ENCODE measurements around the gene RHBDD2. TPM values are rescaled to one million over a fixed set of nuclear protein-coding genes. Genes with fewer than 3 reads are reported as not detected.
"Not testable (repeated sequence)": the region's sequence is repeated elsewhere in the genome, so short reads cannot be mapped to it uniquely, and the experiment has no call there.

RHBDD2 gene
- total and polyA plus RNA-seq, 4 donors = 13.6 to 65.0 (median 37.3) TPM

DNA sequence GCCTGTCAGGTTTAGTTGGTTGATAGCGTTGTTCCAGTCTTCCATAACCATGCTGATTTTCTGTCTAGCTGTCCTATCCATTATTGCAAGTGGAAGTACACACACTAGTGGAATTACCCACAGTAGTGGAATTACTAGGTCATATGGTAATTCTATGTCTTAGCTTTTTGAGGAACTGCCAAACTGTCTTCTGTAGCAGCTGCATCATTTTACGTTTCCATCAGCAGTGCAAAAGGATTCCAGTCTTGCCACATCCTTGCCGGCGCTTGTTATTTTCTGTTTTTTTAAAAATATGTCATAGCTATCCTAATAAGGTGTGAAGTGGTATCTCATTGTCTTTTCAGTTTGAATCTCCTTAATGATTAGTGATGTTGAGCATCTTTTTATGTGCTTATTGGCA, 17.2 kb upstream of the RHBDD2 start:
- Histone ChIP-seq H3K4me3 (ENCODE audit: low read depth in 1 of 3, low read length in 3 of 3) (no peak overlapping the region), H3K27ac (ENCODE audit: low read depth in 1 of 2, low read length in 2 of 2) (no peak overlapping the region), H3K4me1 (ENCODE audit: control insufficient read depth in 4 of 4, insufficient read depth in 4 of 4, low read length in 3 of 4) (peaks cover 0 to 6% (median under 1%) of the 10 kb centered on the region in 4 donors), H3K36me3 (ENCODE audit: control insufficient read depth in 4 of 4, insufficient read depth in 3 of 4, low read depth in 1 of 4, low read length in 3 of 4) (no peaks in the 10 kb centered on the region), H3K27me3 (ENCODE audit: control insufficient read depth in 4 of 4, insufficient read depth in 4 of 4, low read length in 3 of 4) (no peaks in the 10 kb centered on the region), H3K9me3 (ENCODE audit: control insufficient read depth in 4 of 4, low read length in 3 of 4) (no peaks in the 10 kb centered on the region), H3K9ac (ENCODE audit: low read depth in 1 of 2, low read length in 2 of 2) (no peak overlapping the region)
- DNase-seq (ENCODE audit: low spot score) = no peak
- WGBS = 79% methylated on average over 4 of the region's 4 CpGs
- TF ChIP-seq GABPA (IDR thresholded peaks at IDR 0.05 in 1 of 2, conservative IDR thresholded peaks at IDR 0.05 in 1 of 2) (no peak), HNF4A (conservative IDR thresholded peaks at IDR 0.05) (no peak), TAF1 (conservative IDR thresholded peaks at IDR 0.05) (no peak), YY1 (IDR thresholded peaks at IDR 0.05) (no peak), NR2F2 (IDR thresholded peaks at IDR 0.05) (no peak), HNF4G (IDR thresholded peaks at IDR 0.05) (no peak), ATF3 (IDR thresholded peaks at IDR 0.05) (no peak)
- TF ChIP-seq, protein P1, sequence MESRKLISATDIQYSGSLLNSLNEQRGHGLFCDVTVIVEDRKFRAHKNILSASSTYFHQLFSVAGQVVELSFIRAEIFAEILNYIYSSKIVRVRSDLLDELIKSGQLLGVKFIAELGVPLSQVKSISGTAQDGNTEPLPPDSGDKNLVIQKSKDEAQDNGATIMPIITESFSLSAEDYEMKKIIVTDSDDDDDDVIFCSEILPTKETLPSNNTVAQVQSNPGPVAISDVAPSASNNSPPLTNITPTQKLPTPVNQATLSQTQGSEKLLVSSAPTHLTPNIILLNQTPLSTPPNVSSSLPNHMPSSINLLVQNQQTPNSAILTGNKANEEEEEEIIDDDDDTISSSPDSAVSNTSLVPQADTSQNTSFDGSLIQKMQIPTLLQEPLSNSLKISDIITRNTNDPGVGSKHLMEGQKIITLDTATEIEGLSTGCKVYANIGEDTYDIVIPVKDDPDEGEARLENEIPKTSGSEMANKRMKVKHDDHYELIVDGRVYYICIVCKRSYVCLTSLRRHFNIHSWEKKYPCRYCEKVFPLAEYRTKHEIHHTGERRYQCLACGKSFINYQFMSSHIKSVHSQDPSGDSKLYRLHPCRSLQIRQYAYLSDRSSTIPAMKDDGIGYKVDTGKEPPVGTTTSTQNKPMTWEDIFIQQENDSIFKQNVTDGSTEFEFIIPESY (IDR thresholded peaks at IDR 0.05) = no peak
- TF ChIP-seq, protein P2, sequence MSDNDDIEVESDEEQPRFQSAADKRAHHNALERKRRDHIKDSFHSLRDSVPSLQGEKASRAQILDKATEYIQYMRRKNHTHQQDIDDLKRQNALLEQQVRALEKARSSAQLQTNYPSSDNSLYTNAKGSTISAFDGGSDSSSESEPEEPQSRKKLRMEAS (IDR thresholded peaks at IDR 0.05) = no peak
- TF ChIP-seq, protein P3, sequence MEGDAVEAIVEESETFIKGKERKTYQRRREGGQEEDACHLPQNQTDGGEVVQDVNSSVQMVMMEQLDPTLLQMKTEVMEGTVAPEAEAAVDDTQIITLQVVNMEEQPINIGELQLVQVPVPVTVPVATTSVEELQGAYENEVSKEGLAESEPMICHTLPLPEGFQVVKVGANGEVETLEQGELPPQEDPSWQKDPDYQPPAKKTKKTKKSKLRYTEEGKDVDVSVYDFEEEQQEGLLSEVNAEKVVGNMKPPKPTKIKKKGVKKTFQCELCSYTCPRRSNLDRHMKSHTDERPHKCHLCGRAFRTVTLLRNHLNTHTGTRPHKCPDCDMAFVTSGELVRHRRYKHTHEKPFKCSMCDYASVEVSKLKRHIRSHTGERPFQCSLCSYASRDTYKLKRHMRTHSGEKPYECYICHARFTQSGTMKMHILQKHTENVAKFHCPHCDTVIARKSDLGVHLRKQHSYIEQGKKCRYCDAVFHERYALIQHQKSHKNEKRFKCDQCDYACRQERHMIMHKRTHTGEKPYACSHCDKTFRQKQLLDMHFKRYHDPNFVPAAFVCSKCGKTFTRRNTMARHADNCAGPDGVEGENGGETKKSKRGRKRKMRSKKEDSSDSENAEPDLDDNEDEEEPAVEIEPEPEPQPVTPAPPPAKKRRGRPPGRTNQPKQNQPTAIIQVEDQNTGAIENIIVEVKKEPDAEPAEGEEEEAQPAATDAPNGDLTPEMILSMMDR (IDR thresholded peaks at IDR 0.05; ENCODE audit: low read depth, low read length, missing input control) = no peak

DNA sequence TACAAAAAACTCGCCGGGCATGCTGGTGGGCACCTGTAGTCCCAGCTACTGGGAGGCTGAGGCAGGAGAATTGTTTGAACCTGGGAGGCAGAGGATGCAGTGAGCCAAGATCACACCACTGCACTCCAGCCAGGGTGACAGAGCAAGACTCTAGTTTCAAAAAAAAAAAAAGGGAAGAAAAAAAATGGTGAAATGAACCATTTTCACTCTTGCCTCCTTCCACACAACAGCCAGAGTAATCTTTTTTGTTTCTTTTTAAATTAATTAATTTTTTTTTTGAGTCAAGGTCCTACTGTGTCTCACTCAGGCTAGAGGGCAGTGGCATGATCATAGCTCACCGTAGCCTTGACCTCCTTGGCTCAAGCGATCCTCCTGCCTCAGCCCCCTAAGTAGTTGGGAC, 14.6 kb upstream of the RHBDD2 start:
- H3K27ac ChIP-seq (ENCODE audit: low read depth in 1 of 2, low read length in 2 of 2); H3K36me3 ChIP-seq (ENCODE audit: control insufficient read depth in 4 of 4, insufficient read depth in 3 of 4, low read depth in 1 of 4, low read length in 3 of 4); H3K9ac ChIP-seq (ENCODE audit: low read depth in 1 of 2, low read length in 2 of 2); DNase-seq (ENCODE audit: low spot score); H3K4me3 ChIP-seq (ENCODE audit: low read depth in 1 of 3, low read length in 3 of 3); H3K27me3 ChIP-seq (ENCODE audit: control insufficient read depth in 4 of 4, insufficient read depth in 4 of 4, low read length in 3 of 4); H3K4me1 ChIP-seq (ENCODE audit: control insufficient read depth in 4 of 4, insufficient read depth in 4 of 4, low read length in 3 of 4); H3K9me3 ChIP-seq (ENCODE audit: control insufficient read depth in 4 of 4, low read length in 3 of 4): not testable (repeated sequence)
- WGBS = 92% methylated on average over 4 of the region's 4 CpGs

- 45% methylated on average over 5 of the region's 5 CpGs for WGBS
- H3K9me3 ChIP-seq (ENCODE audit: control insufficient read depth in 4 of 4, low read length in 3 of 4) = no peaks in the 10 kb centered on the region
- H3K27ac ChIP-seq (ENCODE audit: low read depth in 1 of 2, low read length in 2 of 2) = no peak overlapping the region
- TF ChIP-seq TAF1 (conservative IDR thresholded peaks at IDR 0.05) (no peak), RAD21 (IDR thresholded peaks at IDR 0.05) (no peak), HNF4A (conservative IDR thresholded peaks at IDR 0.05) (no peak), SP1 (IDR thresholded peaks at IDR 0.05) (no peak), YY1 (IDR thresholded peaks at IDR 0.05) (no peak), FOXA1 (IDR thresholded peaks at IDR 0.05) (no peak), HNF4G (IDR thresholded peaks at IDR 0.05) (no peak), GABPA (IDR thresholded peaks at IDR 0.05 in 1 of 2, conservative IDR thresholded peaks at IDR 0.05 in 1 of 2) (no peak)
- TF ChIP-seq, protein P1 (IDR thresholded peaks at IDR 0.05) = no peak
- H3K4me1 ChIP-seq (ENCODE audit: control insufficient read depth in 4 of 4, insufficient read depth in 4 of 4, low read length in 3 of 4) = peaks cover 0 to 7% (median 1%) of the 10 kb centered on the region in 4 donors
- H3K36me3 ChIP-seq (ENCODE audit: control insufficient read depth in 4 of 4, insufficient read depth in 3 of 4, low read depth in 1 of 4, low read length in 3 of 4) = no peaks in the 10 kb centered on the region
- no peak overlapping the region for H3K9ac ChIP-seq (ENCODE audit: low read depth in 1 of 2, low read length in 2 of 2)
- DNase-seq (ENCODE audit: low spot score) = no peak
- H3K4me3 ChIP-seq (ENCODE audit: low read depth in 1 of 3, low read length in 3 of 3) = no peak overlapping the region
- no peaks in the 10 kb centered on the region for H3K27me3 ChIP-seq (ENCODE audit: control insufficient read depth in 4 of 4, insufficient read depth in 4 of 4, low read length in 3 of 4)
Measured at GRCh38 chr7:75866114-75866488, 12.7 kb upstream of the RHBDD2 start.

Measured in liver (tissue), 9 donors.